Esophagus squamous epithelium (tissue), 5 donors: Measurements from ENCODE around the gene STARD7. TPM values are rescaled to one million over a fixed set of nuclear protein-coding genes. Genes with fewer than 3 reads are reported as not detected.

ENCODE experiments used
- DNase-seq: peaks from one replicate; lab custom pipeline; 2025; lab: John Stamatoyannopoulos, UW
- H3K27ac ChIP-seq, 4 donors: fragments of 200-600 bp; sonication (generic); one replicate each; pipeline ENCODE4 v1.5.1; 2016 to 2019; ENCODE audit warnings: mild to moderate bottlenecking in 1 of 4
- H3K27me3 ChIP-seq, 4 donors: fragments of 200-600 bp; sonication (generic); 1 replicate in 3 of 4; 2 replicates in 1 of 4; pipeline versions ENCODE4 v1.5.1 to v1.6.0; 2017 to 2021; ENCODE audit warnings: antibody characterized with exemption in 1 of 4
- H3K36me3 ChIP-seq, 3 donors: fragments of 200-600 bp; sonication (generic); one replicate each; pipeline ENCODE4 v1.5.1; 2016 to 2019
- H3K4me1 ChIP-seq, 3 donors: fragments of 200-600 bp; sonication (generic); one replicate each; pipeline ENCODE4 v1.5.1; 2017 to 2019
- H3K4me3 ChIP-seq, 4 donors: fragments of 200-600 bp; sonication (generic); 1 replicate in 3 of 4; 2 replicates in 1 of 4; pipeline ENCODE4 v1.5.1; 2016 to 2019; ENCODE audit warnings: mild to moderate bottlenecking in 2 of 4, moderate library complexity in 1 of 4
- H3K9me3 ChIP-seq, 3 donors: fragments of 200-600 bp; sonication (generic); one replicate each; pipeline ENCODE4 v1.5.1; 2016 to 2019
- POLR2A ChIP-seq, 4 donors: fragments of 450-650 bp; IDR thresholded peaks; one replicate each; pipeline ENCODE4 v1.6.1; 2017; ENCODE audit warnings: antibody characterized with exemption in 4 of 4, mild to moderate bottlenecking in 4 of 4, moderate library complexity in 3 of 4
- WGBS, 2 donors: methylation state at CpG; one replicate each; pipeline ENCODE4 v1.1.5; 2018; 5-methylcytosine and 5-hydroxymethylcytosine counted together
- intact Hi-C: fragments of 100-400 bp; cut with DNase I; formaldehyde crosslinking; loops from one replicate; pipeline ENCODE4 v1.15.0; 2022
- total RNA-seq, 4 donors: library from RNA; depleted of rRNA; stranded (reverse); fragments of >200 nt; gene quantifications; one replicate each; pipeline ENCODE4 v1.1.0, GENCODE V29; 2016
- TF ChIP-seq, protein P1 (sequence below), 6 experiments: fragments of 450-650 bp in 4 of 6; fragments of 200-600 bp in 2 of 6; sonication (generic) in 2 of 6; IDR thresholded peaks; one replicate each; pipeline ENCODE4 v1.5.1; 2016 to 2019; ENCODE audit warnings: antibody characterized with exemption in 6 of 6, mild to moderate bottlenecking in 4 of 6, moderate library complexity in 4 of 6
- donor health status: DM: yes; HTN: yes; CAD: no.

The STARD7 gene
- total RNA-seq, 4 donors from 2014 or later, result 84.2 to 137 (median 111) TPM

DNA sequence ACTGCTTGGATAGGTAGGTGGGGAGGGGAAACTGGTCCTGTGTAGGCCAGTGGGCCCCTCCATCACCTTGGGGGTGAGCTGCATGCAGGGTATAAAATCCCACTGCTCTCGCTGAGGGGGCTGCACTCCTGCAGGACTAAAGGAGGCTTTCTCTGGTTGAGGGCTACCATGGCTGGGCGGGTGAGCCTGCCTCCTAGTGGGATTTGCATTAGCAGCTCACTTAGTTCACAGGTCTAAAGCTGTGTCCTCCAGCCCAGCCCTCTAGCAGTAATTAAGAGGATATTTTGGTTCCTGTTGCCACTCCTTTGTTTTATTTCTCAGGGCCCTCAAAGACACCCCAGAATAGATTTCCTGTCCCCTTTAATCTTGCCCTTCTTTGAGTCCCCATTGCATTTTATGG, 32.6 kb upstream of the STARD7 start:
- WGBS, 2 donors, result 60 to 81% methylated on average over 1 to 2 of the region's 2 CpGs
- intact Hi-C loops, result no loop called here

DNA sequence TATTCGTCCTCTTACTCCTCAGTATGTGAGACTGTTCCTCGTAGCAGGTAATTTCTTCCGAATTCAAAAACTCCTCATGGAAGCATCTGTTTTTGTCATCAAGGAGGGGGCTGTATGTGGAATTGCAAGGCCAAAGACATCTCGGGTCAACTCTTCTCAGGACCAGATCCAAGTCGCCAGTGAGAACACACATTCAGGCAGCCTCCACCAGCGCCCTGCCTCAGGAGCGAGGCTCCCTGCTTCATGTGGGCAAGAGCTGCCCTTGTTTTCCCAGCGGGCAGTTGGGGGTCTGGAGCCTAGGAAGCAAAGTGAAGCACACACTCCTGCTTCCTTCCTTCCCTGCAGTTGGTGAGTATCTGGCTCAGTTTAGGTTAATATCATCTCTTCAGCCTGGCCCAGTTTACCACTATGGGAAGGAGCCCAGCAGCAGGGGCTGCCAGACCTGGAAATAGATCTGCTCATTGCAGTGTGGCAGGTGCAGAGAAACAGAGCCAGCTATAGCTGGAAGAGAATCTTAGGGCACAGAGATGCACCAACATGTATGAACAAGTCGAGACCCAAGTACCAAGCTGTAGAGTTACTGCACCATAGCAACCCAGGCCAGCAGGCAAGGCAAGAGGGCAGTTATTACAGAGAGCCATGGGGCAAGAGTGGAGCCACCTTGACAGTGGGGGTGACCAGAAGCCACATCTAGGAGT, 31.9 kb upstream of the STARD7 start:
- intact Hi-C loops, result no loop called here
- H3K4me1 ChIP-seq, result peaks cover 0 to 24% (median 7%) of the 10 kb centered on the region in 3 donors
- no peaks in the 10 kb centered on the region for H3K27me3 ChIP-seq
- no peaks in the 10 kb centered on the region for H3K9me3 ChIP-seq
- H3K27ac ChIP-seq, result peak overlapping the region in 1 of 4 donors; percentile 86
- TF ChIP-seq POLR2A (IDR thresholded peaks at IDR 0.05), result no peak
- TF ChIP-seq, protein P1, sequence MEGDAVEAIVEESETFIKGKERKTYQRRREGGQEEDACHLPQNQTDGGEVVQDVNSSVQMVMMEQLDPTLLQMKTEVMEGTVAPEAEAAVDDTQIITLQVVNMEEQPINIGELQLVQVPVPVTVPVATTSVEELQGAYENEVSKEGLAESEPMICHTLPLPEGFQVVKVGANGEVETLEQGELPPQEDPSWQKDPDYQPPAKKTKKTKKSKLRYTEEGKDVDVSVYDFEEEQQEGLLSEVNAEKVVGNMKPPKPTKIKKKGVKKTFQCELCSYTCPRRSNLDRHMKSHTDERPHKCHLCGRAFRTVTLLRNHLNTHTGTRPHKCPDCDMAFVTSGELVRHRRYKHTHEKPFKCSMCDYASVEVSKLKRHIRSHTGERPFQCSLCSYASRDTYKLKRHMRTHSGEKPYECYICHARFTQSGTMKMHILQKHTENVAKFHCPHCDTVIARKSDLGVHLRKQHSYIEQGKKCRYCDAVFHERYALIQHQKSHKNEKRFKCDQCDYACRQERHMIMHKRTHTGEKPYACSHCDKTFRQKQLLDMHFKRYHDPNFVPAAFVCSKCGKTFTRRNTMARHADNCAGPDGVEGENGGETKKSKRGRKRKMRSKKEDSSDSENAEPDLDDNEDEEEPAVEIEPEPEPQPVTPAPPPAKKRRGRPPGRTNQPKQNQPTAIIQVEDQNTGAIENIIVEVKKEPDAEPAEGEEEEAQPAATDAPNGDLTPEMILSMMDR (IDR thresholded peaks at IDR 0.05), result no peak
- 84 to 87% methylated on average over 8 to 9 of the region's 9 CpGs for WGBS, 2 donors
- H3K4me3 ChIP-seq, result no peak overlapping the region
- DNase-seq, result no peak
- peaks cover 0 to 33% (median 0%) of the 10 kb centered on the region in 3 donors for H3K36me3 ChIP-seq

More for the DNA sequence above, 32.6 kb upstream of the STARD7 start:
- Histone ChIP-seq H3K36me3 (peaks cover 0 to 33% (median 0%) of the 10 kb centered on the region in 3 donors), H3K9me3 (no peaks in the 10 kb centered on the region), H3K4me1 (peaks cover 3 to 27% (median 7%) of the 10 kb centered on the region in 3 donors), H3K27me3 (no peaks in the 10 kb centered on the region), H3K4me3 (no peak overlapping the region), H3K27ac (peak overlapping the region in 3 of 4 donors; percentile 66 to 86 (median 67))
- no peak for DNase-seq
- TF ChIP-seq, protein P1 (IDR thresholded peaks at IDR 0.05), result no peak
- TF ChIP-seq POLR2A (IDR thresholded peaks at IDR 0.05), result no peak

DNA sequence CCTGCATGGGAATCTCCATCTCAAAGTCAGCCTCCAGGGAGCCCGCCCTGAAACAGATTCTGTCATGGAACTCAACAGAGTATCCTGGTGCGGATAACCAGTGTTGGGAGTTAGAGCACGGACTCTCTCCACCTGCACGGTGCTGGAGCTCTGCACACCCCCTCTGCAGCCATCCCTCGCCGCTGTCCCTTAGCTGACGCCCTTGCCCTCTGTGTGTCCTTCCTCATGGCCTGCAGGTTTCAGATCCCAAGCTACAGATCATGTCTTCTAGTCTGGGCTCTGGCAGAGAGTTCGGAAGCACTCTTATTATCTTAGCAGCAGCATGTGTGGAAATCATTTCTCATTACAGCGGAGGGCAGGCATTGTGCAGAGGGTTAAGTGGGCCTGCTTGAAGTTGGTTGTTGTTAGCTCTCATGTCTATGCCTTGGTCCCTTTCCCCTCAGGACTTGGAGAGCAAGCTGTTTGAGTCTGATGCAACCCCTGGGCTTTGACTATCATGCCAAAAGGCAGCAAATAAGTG, 31.2 kb upstream of the STARD7 start:
- H3K27me3 ChIP-seq, result no peaks in the 10 kb centered on the region
- DNase-seq, result no peak
- peaks cover 0 to 24% (median 7%) of the 10 kb centered on the region in 3 donors for H3K4me1 ChIP-seq
- no peaks in the 10 kb centered on the region for H3K9me3 ChIP-seq
- peaks cover 0 to 33% (median 0%) of the 10 kb centered on the region in 3 donors for H3K36me3 ChIP-seq
- no peak overlapping the region for H3K4me3 ChIP-seq
- H3K27ac ChIP-seq, result no peak overlapping the region
- intact Hi-C loops, result no loop called here
- TF ChIP-seq POLR2A (IDR thresholded peaks at IDR 0.05), result no peak
- TF ChIP-seq, protein P1 (IDR thresholded peaks at IDR 0.05), result no peak
- WGBS, 2 donors, result 90 to 94% methylated on average over 8 to 9 of the region's 9 CpGs

DNA sequence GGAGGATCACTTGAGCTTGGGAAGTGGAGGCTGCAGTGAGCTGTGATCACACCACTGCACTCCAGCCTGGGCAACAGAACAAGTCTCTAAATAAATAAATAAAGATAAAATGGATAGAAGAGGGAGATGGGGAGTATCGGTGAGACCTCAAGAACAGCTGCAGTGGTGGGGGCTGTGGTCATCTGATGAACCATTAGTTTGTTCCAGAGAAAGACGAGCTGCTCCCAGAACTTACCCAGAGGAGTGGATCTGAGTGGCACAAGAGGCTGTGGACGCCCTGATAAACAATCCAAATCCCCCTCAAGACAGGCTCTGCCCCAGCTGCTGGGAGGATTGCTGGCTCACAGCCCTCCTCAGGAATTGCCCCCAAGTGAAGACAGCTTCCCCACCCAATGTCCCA, 30.5 kb upstream of the STARD7 start:
- Histone ChIP-seq H3K36me3 (peaks cover 0 to 33% (median 0%) of the 10 kb centered on the region in 3 donors), H3K4me3 (no peak overlapping the region), H3K27ac (no peak overlapping the region), H3K27me3 (no peaks in the 10 kb centered on the region), H3K4me1 (peaks cover 0 to 24% (median 7%) of the 10 kb centered on the region in 3 donors), H3K9me3 (no peaks in the 10 kb centered on the region)
- no peak for DNase-seq
- 86 to 90% methylated on average over 2 to 3 of the region's 3 CpGs for WGBS, 2 donors
- intact Hi-C loops, result no loop called here
- no peak for TF ChIP-seq POLR2A (IDR thresholded peaks at IDR 0.05)

DNA sequence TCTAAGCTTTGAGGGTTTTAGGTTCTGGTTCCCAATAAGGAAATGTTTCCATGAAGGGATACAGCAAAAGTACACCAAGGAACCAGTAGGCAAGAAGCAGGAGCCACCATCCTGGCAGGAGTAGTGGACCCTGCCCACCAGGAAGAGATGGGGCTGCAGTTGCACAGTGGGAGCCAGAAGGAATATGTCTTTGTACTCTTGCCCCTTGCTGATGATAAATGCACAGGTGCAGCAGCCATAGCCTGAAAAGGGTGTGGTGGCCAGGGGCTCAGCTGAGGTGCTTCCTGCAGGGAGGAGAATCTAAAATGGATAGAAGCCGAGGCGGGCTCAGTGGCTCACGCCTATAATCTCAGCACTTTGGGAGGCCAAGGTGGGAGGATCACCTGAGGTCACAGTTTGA, 29.6 kb upstream of the STARD7 start:
- DNase-seq, result no peak
- Histone ChIP-seq H3K36me3 (peaks cover 0 to 33% (median 0%) of the 10 kb centered on the region in 3 donors), H3K4me1 (peaks cover 0 to 24% (median 7%) of the 10 kb centered on the region in 3 donors), H3K27me3 (no peaks in the 10 kb centered on the region), H3K9me3 (no peaks in the 10 kb centered on the region), H3K4me3 (no peak overlapping the region), H3K27ac (no peak overlapping the region)
- TF ChIP-seq POLR2A (IDR thresholded peaks at IDR 0.05), result no peak
- TF ChIP-seq, protein P1 (IDR thresholded peaks at IDR 0.05), result no peak
- no CpG with 5 or more reads among the region's 3 CpGs for WGBS, 2 donors
- intact Hi-C loops, result no loop called here
